AG10803 (cell line): Measurements from ENCODE around the gene TMED5.
"Not testable (repeated sequence)": the region's sequence is repeated elsewhere in the genome, so short reads cannot be mapped to it uniquely, and the experiment has no call there.

Experiments used
- DNase-seq: peaks from one replicate; pipeline ENCODE4 v3.0.0; 2010; ENCODE audit warnings: low read depth
- H3K4me3 ChIP-seq: 2 replicates; pipeline ENCODE4 v1.5.1; 2011; ENCODE audit warnings: mild to moderate bottlenecking, low read length, control low read depth
- TF ChIP-seq, protein P1 (sequence below): conservative IDR thresholded peaks from 2 replicates; pipeline ENCODE4 v1.5.1; 2011; ENCODE audit warnings: mild to moderate bottlenecking, low read length, control low read depth, inconsistent platforms

TMED5 gene

DNA sequence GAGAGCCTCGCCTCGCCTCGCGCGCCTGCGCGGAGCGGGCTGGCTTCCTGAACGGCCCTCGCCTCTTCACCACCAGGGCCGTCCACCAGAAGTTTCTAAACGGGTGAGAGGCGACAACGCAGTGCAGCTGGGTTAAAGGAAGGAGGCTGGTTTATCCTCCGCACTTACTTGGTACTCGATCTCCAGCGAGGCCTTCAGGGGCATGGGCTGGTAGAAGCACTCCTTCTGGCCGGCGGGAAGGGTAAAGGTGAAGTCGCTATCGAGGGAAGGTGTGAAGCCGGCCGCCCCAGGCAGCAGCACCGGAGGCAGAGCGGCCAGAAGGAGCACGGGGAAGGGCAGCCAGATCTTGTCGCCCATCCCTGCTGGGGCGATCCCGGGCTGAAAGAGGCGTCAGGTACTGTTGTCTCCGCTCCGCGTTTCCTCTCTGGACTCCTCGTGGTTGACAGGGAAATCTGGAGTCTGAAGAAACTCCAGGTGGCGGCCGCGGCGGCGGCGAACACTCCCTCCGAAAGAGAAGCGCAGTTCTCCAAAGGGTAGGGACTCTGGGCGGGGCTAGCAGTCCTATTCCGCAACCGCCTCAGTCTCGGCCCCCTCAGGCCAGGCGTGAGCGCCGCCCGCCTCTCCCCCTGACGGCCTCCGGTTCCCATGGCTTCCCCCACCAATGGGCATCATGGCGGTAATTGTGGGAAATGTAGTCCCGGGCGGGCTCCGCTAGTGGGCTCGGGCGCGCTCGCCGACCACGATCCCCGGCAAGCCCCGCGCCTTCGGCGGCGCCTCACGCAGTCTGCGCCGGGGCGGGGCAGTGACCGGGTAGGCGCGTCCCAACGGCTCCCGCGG lies at the start of gene TMED5:
Gene TMED5, minus strand, starts transcription at position 528 of the 837 bp plus-strand sequence. Its CDS starts 171 bp downstream, at position 357.
- DNase-seq = peak; percentile 98
- TF ChIP-seq, protein P1, sequence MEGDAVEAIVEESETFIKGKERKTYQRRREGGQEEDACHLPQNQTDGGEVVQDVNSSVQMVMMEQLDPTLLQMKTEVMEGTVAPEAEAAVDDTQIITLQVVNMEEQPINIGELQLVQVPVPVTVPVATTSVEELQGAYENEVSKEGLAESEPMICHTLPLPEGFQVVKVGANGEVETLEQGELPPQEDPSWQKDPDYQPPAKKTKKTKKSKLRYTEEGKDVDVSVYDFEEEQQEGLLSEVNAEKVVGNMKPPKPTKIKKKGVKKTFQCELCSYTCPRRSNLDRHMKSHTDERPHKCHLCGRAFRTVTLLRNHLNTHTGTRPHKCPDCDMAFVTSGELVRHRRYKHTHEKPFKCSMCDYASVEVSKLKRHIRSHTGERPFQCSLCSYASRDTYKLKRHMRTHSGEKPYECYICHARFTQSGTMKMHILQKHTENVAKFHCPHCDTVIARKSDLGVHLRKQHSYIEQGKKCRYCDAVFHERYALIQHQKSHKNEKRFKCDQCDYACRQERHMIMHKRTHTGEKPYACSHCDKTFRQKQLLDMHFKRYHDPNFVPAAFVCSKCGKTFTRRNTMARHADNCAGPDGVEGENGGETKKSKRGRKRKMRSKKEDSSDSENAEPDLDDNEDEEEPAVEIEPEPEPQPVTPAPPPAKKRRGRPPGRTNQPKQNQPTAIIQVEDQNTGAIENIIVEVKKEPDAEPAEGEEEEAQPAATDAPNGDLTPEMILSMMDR = no peak; the same call in 1 of the 2 replicates
- H3K4me3 ChIP-seq = peak within 1 kb of the TSS; percentile 95

DNA sequence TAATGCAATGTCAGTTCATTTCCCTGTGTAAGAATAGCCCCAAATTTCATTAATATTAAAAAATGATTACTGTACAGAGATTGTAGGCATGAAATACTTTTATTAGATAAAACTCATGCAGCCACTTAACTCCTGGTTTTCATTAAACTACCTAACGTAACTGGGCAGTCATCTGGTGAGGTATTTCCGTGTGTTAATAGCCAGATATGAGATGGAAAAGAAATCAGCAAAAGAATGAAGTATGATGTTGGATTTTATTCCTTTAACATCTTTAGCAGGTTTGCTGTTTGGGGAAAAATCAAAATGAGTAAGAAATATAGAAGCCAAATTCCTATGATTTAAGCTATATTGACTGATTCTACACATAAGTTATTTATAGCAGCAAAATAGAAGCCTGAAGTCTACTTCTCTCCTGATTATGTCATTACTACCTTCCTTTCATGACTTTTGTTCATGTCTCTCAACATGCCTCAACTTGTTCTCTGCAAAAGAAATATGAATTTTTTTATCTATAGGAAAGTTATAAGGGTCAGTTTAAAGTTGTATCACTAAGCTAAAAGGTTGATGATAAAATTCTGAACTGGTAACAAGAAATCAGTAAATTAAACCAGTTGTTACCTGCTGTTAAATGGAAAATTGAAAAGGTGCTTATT lies 42.9 kb upstream of the TMED5 start:
- no peak for DNase-seq
- TF ChIP-seq, protein P1 = no peak
- H3K4me3 ChIP-seq = no peak overlapping the region

DNA sequence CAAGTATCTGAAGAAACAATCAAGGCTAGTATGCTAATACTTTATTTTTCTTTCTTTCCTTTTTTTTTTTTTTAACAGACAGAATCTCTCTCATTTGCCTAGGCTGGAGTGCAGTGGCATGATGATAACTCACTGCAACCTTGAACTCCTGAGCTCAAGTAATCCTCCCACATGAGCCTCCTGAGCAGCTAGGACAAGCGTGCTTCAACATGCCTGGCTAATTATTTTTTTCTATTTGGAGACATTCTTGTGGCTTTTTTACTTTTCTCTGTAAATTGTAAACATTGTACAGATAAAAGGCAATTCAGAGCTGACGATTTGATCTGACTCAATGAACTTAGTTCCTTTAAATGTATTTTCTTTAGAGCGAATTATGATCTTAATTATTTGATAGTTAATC lies 41.7 kb upstream of the TMED5 start:
- peak; percentile 7 for DNase-seq
- H3K4me3 ChIP-seq = no peak overlapping the region
- TF ChIP-seq, protein P1 = no peak

DNA sequence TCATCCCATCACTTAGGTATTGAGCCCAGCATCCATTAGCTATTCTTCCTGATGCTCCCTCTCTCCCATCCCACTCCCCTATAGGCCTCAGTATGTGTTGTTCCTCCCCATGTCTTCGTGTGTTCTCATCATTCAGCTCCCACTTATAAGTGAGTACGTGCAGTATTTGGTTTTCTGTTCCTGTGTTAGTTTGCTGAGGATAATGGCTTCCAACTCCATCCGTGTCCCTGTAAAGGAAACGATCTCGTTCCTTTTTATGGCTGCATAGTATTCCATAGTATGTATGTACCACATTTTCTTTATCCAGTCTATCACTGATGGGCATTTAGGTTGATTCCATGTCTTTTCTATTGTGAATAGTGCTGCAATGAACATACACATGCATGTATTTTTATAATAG lies 40.5 kb upstream of the TMED5 start:
- H3K4me3 ChIP-seq, DNase-seq: not testable (repeated sequence)

DNA sequence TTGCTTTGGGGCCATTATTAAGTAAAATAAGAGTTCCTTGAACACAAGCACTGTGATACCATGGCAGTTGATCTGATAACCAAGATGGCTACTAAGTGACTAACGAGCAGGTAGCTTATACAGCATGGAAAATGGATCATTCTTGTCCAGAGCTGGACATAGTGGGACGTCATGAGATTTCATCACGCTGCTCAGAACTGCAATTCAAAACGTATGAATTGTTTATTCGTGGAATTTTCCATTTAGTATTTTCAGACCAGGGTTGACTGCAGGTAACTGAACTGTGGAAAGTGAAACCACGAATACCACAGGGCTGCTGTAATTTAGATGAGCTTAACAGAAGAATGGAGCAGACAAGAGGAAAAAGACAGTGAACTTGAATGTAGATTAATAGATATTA lies 39.2 kb upstream of the TMED5 start:
- no peak for DNase-seq
- H3K4me3 ChIP-seq = no peak overlapping the region
- TF ChIP-seq, protein P1 = no peak

DNA sequence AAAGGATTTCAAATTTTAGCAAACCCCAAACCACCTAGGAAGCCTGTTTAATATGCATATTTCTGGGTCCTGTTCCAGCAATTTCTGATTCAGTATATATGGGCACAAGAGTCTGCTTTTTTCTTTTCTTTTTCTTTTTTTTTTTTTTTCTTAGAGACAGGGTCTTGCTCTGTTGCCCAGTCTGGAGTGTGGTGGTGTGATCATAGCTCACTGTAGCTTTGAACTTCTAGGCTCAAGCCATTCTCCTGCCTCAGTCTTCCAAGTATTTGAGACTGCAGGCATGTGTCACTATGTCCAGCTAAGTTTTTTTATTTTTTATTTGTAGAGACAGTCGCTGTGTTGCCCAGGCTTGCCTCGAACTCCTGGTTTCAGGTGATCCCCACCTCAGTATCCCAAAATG lies 35.1 kb upstream of the TMED5 start:
- no peak for DNase-seq
- TF ChIP-seq, protein P1 = no peak
- no peak overlapping the region for H3K4me3 ChIP-seq

DNA sequence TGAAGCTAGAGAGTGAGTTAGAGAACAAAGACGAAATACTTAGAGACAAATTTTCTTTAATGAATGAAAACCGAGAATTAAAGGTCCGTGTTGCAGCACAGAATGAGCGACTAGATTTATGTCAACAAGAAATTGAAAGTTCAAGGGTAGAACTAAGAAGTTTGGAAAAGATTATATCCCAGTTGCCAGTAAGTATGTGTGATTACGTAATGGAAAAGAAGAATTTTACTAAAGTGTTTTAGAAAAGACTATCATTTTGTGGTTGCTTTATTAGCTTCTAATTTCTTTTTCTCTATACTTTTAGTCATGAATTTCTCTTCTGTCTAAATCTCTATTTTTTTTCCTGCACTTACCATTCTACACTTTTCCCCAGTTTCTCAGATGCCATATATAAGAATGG lies 27.0 kb upstream of the TMED5 start:
- no peak overlapping the region for H3K4me3 ChIP-seq
- TF ChIP-seq, protein P1 = no peak
- DNase-seq = peak; percentile 5
